ENCODE data around the gene DPPA2. TPM values are rescaled to one million over a fixed set of nuclear protein-coding genes. Genes with fewer than 3 reads are reported as not detected.

Gene DPPA2
- total RNA-seq, 4 donors from 2014 or later = not detected

GRCh38 chr3:109356442-109357155, 40.3 kb upstream of the DPPA2 start:
- ATAC-seq = no peak
- TF ChIP-seq EP300 (IDR thresholded peaks at IDR 0.05) = no peak
- no peak for TF ChIP-seq POLR2AphosphoS5 (IDR thresholded peaks at IDR 0.05)
- TF ChIP-seq CTCF (IDR thresholded peaks at IDR 0.05) = no peak
- no peak for TF ChIP-seq POLR2A (IDR thresholded peaks at IDR 0.05)
- Histone ChIP-seq H3K27ac (no peak overlapping the region), H3K27me3 (no peaks in the 10 kb centered on the region), H3K9me3 (no peaks in the 10 kb centered on the region), H3K4me3 (no peak overlapping the region), H3K36me3 (no peaks in the 10 kb centered on the region), H3K4me1 (no peaks in the 10 kb centered on the region)
- 71 to 86% methylated on average over 3 of the region's 3 CpGs for WGBS, 2 donors (ENCODE audit: low coverage in 1 of 2)

GRCh38 chr3:109355625-109356441, 39.5 kb upstream of the DPPA2 start:
- no peak for ATAC-seq

GRCh38 chr3:109353057-109353456, 36.7 kb upstream of the DPPA2 start:
- no peak for TF ChIP-seq POLR2AphosphoS5 (IDR thresholded peaks at IDR 0.05)
- TF ChIP-seq POLR2A (IDR thresholded peaks at IDR 0.05) = no peak
- ATAC-seq = no peak
- no peaks in the 10 kb centered on the region for H3K36me3 ChIP-seq
- no peak overlapping the region for H3K27ac ChIP-seq
- no peaks in the 10 kb centered on the region for H3K4me1 ChIP-seq
- H3K27me3 ChIP-seq = no peaks in the 10 kb centered on the region
- H3K4me3 ChIP-seq = no peak overlapping the region
- H3K9me3 ChIP-seq = no peaks in the 10 kb centered on the region
- 28 to 30% methylated on average over 2 of the region's 2 CpGs for WGBS, 2 donors (ENCODE audit: low coverage in 1 of 2)

More at GRCh38 chr3:109355625-109356441, 39.5 kb upstream of the DPPA2 start:
- H3K4me3 ChIP-seq = no peak overlapping the region
- no peak overlapping the region for H3K27ac ChIP-seq
- no peaks in the 10 kb centered on the region for H3K9me3 ChIP-seq
- H3K36me3 ChIP-seq = no peaks in the 10 kb centered on the region
- H3K27me3 ChIP-seq = no peaks in the 10 kb centered on the region
- no peak for TF ChIP-seq EP300 (IDR thresholded peaks at IDR 0.05)
- no peak for TF ChIP-seq CTCF (IDR thresholded peaks at IDR 0.05)
- TF ChIP-seq POLR2A (IDR thresholded peaks at IDR 0.05) = no peak
- no peak for TF ChIP-seq POLR2AphosphoS5 (IDR thresholded peaks at IDR 0.05)
- H3K4me1 ChIP-seq = no peaks in the 10 kb centered on the region
- 39 to 61% methylated on average over 5 to 8 of the region's 8 CpGs for WGBS, 2 donors (ENCODE audit: low coverage in 1 of 2)

- Histone ChIP-seq H3K27ac (no peak overlapping the region), H3K27me3 (no peaks in the 10 kb centered on the region), H3K4me3 (no peak overlapping the region), H3K36me3 (no peaks in the 10 kb centered on the region), H3K4me1 (no peaks in the 10 kb centered on the region), H3K9me3 (no peaks in the 10 kb centered on the region)
- no peak for TF ChIP-seq CTCF (IDR thresholded peaks at IDR 0.05)
- TF ChIP-seq POLR2AphosphoS5 (IDR thresholded peaks at IDR 0.05) = no peak
- no peak for ATAC-seq
These were observed 34.9 kb upstream of the DPPA2 start for GRCh38 chr3:109351231-109351630.

GRCh38 chr3:109346770-109347295, 30.5 kb upstream of the DPPA2 start:
- TF ChIP-seq POLR2A (IDR thresholded peaks at IDR 0.05) (no peak), CTCF (IDR thresholded peaks at IDR 0.05) (no peak), EP300 (IDR thresholded peaks at IDR 0.05) (no peak), POLR2AphosphoS5 (IDR thresholded peaks at IDR 0.05) (no peak)
- Histone ChIP-seq H3K27ac (no peak overlapping the region), H3K36me3 (no peaks in the 10 kb centered on the region), H3K4me3 (no peak overlapping the region), H3K27me3 (no peaks in the 10 kb centered on the region), H3K9me3 (no peaks in the 10 kb centered on the region), H3K4me1 (no peaks in the 10 kb centered on the region)
- no peak for ATAC-seq
- 74 to 84% methylated on average over 3 of the region's 3 CpGs for WGBS, 2 donors (ENCODE audit: low coverage in 1 of 2)

Data from gastroesophageal sphincter (tissue), 4 donors.